Gastrocnemius medialis (tissue), 4 donors: ENCODE measurements around the gene CRB2.

Experiments used
- POLR2A ChIP-seq, 2 donors: fragments of 450-650 bp; IDR thresholded peaks; one replicate each; pipeline ENCODE4 v1.6.1; 2017; ENCODE audit warnings: antibody characterized with exemption in 2 of 2, mild to moderate bottlenecking in 2 of 2, moderate library complexity in 2 of 2
- TF ChIP-seq, protein P1 (sequence below), 5 experiments: fragments of 450-650 bp in 3 of 5; fragments of 200-600 bp in 2 of 5; sonication (generic) in 2 of 5; IDR thresholded peaks in 4 of 5; conservative IDR thresholded peaks in 1 of 5; 1 replicate in 4 of 5; 2 replicates in 1 of 5; pipeline ENCODE4 v1.5.1; 2016 to 2019; ENCODE audit warnings: antibody characterized with exemption in 5 of 5, mild to moderate bottlenecking in 3 of 5, moderate library complexity in 3 of 5

- TF ChIP-seq, protein P1, sequence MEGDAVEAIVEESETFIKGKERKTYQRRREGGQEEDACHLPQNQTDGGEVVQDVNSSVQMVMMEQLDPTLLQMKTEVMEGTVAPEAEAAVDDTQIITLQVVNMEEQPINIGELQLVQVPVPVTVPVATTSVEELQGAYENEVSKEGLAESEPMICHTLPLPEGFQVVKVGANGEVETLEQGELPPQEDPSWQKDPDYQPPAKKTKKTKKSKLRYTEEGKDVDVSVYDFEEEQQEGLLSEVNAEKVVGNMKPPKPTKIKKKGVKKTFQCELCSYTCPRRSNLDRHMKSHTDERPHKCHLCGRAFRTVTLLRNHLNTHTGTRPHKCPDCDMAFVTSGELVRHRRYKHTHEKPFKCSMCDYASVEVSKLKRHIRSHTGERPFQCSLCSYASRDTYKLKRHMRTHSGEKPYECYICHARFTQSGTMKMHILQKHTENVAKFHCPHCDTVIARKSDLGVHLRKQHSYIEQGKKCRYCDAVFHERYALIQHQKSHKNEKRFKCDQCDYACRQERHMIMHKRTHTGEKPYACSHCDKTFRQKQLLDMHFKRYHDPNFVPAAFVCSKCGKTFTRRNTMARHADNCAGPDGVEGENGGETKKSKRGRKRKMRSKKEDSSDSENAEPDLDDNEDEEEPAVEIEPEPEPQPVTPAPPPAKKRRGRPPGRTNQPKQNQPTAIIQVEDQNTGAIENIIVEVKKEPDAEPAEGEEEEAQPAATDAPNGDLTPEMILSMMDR (IDR thresholded peaks at IDR 0.05 in 4 of 5, conservative IDR thresholded peaks at IDR 0.05 in 1 of 5): no peak
- no peak for TF ChIP-seq POLR2A (IDR thresholded peaks at IDR 0.05)
These were observed 22.0 kb downstream of the CRB2 start for GRCh38 chr9:123378025-123378424.
